HepG2 (cell line): ENCODE results near the gene PIEZO1. TPM values are rescaled to one million over a fixed set of nuclear protein-coding genes. Genes with fewer than 3 reads are reported as not detected.

Experiments
- ERF ChIP-seq: IDR thresholded peaks from 2 replicates; pipeline ENCODE4 v1.6.1; 2018; ENCODE audit warnings: missing biosample characterization, missing genetic modification reagents
- FOSL1 ChIP-seq: sonication (generic); formaldehyde crosslinking; IDR thresholded peaks from 2 replicates; pipeline ENCODE4 v1.9.0; 2021; ENCODE audit warnings: missing genetic modification reagents, borderline replicate concordance
- IRF1 ChIP-seq: sonication (generic); formaldehyde crosslinking; IDR thresholded peaks from 2 replicates; pipeline ENCODE4 v1.4.0; 2020; ENCODE audit warnings: low read depth, mild to moderate bottlenecking, missing genetic modification reagents
- KDM6A ChIP-seq: IDR thresholded peaks from 2 replicates; pipeline ENCODE4 v1.6.1; 2016; ENCODE audit warnings: low read depth
- LRRFIP1 ChIP-seq: sonication (generic); formaldehyde crosslinking; conservative IDR thresholded peaks from 2 replicates; pipeline ENCODE4 v1.4.0; 2020; ENCODE audit warnings: missing genetic modification reagents
- MAF1 ChIP-seq: sonication (generic); formaldehyde crosslinking; IDR thresholded peaks from 2 replicates; pipeline ENCODE4 v1.5.0; 2020; ENCODE audit warnings: missing genetic modification reagents, borderline replicate concordance
- MAFK ChIP-seq, 2 experiments: IDR thresholded peaks in 1 of 2; conservative IDR thresholded peaks in 1 of 2; 2 replicates each; pipeline ENCODE4 v1.6.1; 2011; ENCODE audit warnings: improper control_type of control experiment in 2 of 2, low read length in 2 of 2
- MEIS2 ChIP-seq: sonication (generic); formaldehyde crosslinking; IDR thresholded peaks from 2 replicates; pipeline ENCODE4 v1.9.0; 2021; ENCODE audit warnings: mild to moderate bottlenecking, missing genetic modification reagents
- MLLT10 ChIP-seq: sonication (generic); formaldehyde crosslinking; IDR thresholded peaks from 2 replicates; pipeline ENCODE4 v1.4.0; 2020; ENCODE audit warnings: missing genetic modification reagents
- MYNN ChIP-seq: sonication (generic); formaldehyde crosslinking; IDR thresholded peaks from 2 replicates; pipeline ENCODE4 v1.4.0; 2020; ENCODE audit warnings: mild to moderate bottlenecking, low read depth, missing genetic modification reagents
- NBN ChIP-seq: fragments of 450-650 bp; conservative IDR thresholded peaks from 2 replicates; pipeline ENCODE4 v1.6.1; 2017
- PAXIP1 ChIP-seq: sonication (generic); formaldehyde crosslinking; conservative IDR thresholded peaks from 2 replicates; pipeline ENCODE4 v1.4.0; 2020; ENCODE audit warnings: mild to moderate bottlenecking, missing genetic modification reagents, moderate library complexity
- POLR2A ChIP-seq, 2 experiments: IDR thresholded peaks; 2 replicates each; pipeline ENCODE4 v1.6.1; 2011; ENCODE audit warnings: low read depth in 2 of 2, low read length in 2 of 2, mild to moderate bottlenecking in 1 of 2, moderate library complexity in 1 of 2; ENCODE audit not compliant: insufficient read depth in 1 of 2
- RARA ChIP-seq: IDR thresholded peaks from 2 replicates; pipeline ENCODE4 v1.6.1; 2016; ENCODE audit warnings: missing genetic modification reagents, missing compliant biosample characterization
- SRSF9 ChIP-seq: fragments of 200-400 bp; formaldehyde crosslinking; IDR thresholded peaks from 2 replicates; pipeline ENCODE4 v1.6.1; 2018; ENCODE audit warnings: borderline replicate concordance, mild to moderate bottlenecking, low read depth, low read length; ENCODE audit not compliant: insufficient read depth, poor library complexity, severe bottlenecking
- TRIM22 ChIP-seq: fragments of 450-650 bp; IDR thresholded peaks from 2 replicates; pipeline ENCODE4 v1.6.1; 2017
- ZBTB38 ChIP-seq: sonication (generic); formaldehyde crosslinking; IDR thresholded peaks from 2 replicates; pipeline ENCODE4 v1.5.1; 2020; ENCODE audit warnings: mild to moderate bottlenecking, missing genetic modification reagents
- ZNF101 ChIP-seq: sonication (generic); formaldehyde crosslinking; IDR thresholded peaks from 2 replicates; pipeline ENCODE4 v1.4.0; 2020; ENCODE audit warnings: mild to moderate bottlenecking, low read depth, missing genetic modification reagents, borderline replicate concordance
- ZNF20 ChIP-seq: sonication (generic); formaldehyde crosslinking; IDR thresholded peaks from 2 replicates; pipeline ENCODE4 v1.4.0; 2020; ENCODE audit warnings: mild to moderate bottlenecking, moderate library complexity, missing genetic modification reagents
- ZNF333 ChIP-seq: sonication (generic); formaldehyde crosslinking; IDR thresholded peaks from 2 replicates; pipeline ENCODE4 v1.4.0; 2020; ENCODE audit warnings: mild to moderate bottlenecking, missing genetic modification reagents, borderline replicate concordance
- ZNF337 ChIP-seq: sonication (generic); formaldehyde crosslinking; IDR thresholded peaks from 2 replicates; pipeline ENCODE4 v1.5.1; 2020; ENCODE audit warnings: missing genetic modification reagents, low read depth, mild to moderate bottlenecking, borderline replicate concordance
- ZNF343 ChIP-seq: sonication (generic); formaldehyde crosslinking; IDR thresholded peaks from 2 replicates; pipeline ENCODE4 v1.4.0; 2020; ENCODE audit warnings: mild to moderate bottlenecking, missing genetic modification reagents
- ZNF776 ChIP-seq: sonication (generic); formaldehyde crosslinking; IDR thresholded peaks from 2 replicates; pipeline ENCODE4 v1.4.0; 2020; ENCODE audit warnings: mild to moderate bottlenecking, missing genetic modification reagents
- polyA plus RNA-seq, 8 experiments: library from polyadenylated mRNA; depleted of rRNA in 3 of 8; stranded (reverse) in 7 of 8; unstranded in 1 of 8; fragments of >200 nt; fragmentation: Illumina TruSeq in 4 of 8; extraction: Trizol in 4 of 8; gene quantifications; 2 replicates each; pipeline versions ENCODE4 v1.2.1 to v1.2.3, GENCODE V29; 2011 to 2016; ENCODE audit warnings: low read depth in 4 of 8, missing spikeins in 1 of 8, mixed read lengths in 1 of 8; ENCODE audit not compliant: insufficient read depth in 1 of 8
- total RNA-seq, 5 experiments: library from RNA; depleted of rRNA; stranded (reverse); fragments of >200 nt; fragmentation: Illumina TruSeq; extraction: Trizol; gene quantifications; 2 replicates each; pipeline ENCODE4 v1.2.3, GENCODE V29; 2016; ENCODE audit warnings: low read depth in 1 of 5

PIEZO1 gene
- total and polyA plus RNA-seq, 2 of the 13 experiments (the other 11 are each of a cell fraction or from before 2014, with no cell fraction given) = 67.9 to 85.0 TPM

DNA sequence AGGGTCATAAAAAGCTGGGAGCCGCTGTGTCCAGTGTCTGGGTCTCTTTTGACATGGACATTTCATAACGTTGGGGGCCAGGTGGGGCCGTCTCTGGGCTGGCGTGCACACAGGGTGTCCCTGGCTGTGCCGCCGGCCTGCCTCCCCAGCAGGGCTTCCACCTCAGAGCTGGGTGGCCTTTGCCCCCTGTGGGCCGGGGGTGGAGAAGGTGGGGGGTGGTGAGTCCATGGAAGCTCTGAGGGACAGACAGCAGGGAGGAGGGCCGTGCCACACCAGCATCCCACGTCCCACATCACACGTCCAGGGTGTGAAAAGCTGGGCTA, 97.8 kb downstream of the PIEZO1 start (continued):
- TF ChIP-seq MAFK (conservative IDR thresholded peaks at IDR 0.05 in 1 of 2, IDR thresholded peaks at IDR 0.05 in 1 of 2; ENCODE audit: low read length in 2 of 2) = no peak
- TF ChIP-seq SRSF9 = no peak
- no peak for TF ChIP-seq IRF1 (CRISPR knock-in tag)
- TF ChIP-seq ZNF20 (CRISPR knock-in tag) = no peak
- no peak for TF ChIP-seq ZNF333
- TF ChIP-seq FOSL1 (CRISPR knock-in tag) = no peak
- no peak for TF ChIP-seq RARA (CRISPR knock-in tag)
- no peak for TF ChIP-seq ERF (CRISPR knock-in tag)
- TF ChIP-seq MLLT10 (CRISPR knock-in tag) = no peak
- no peak for TF ChIP-seq ZNF343 (CRISPR knock-in tag)
- TF ChIP-seq LRRFIP1 = no peak
- no peak for TF ChIP-seq ZNF776 (CRISPR knock-in tag)
- no peak for TF ChIP-seq TRIM22
- no peak; the same call in 1 of the 2 replicates for TF ChIP-seq KDM6A (CRISPR knock-in tag)
- peak; percentile 79 for TF ChIP-seq PAXIP1 (CRISPR knock-in tag)
- TF ChIP-seq MAF1 = no peak
- TF ChIP-seq ZNF337 = no peak
- TF ChIP-seq MEIS2 (CRISPR knock-in tag) = no peak
- no peak for TF ChIP-seq NBN
- no peak for TF ChIP-seq POLR2A (IDR thresholded peaks at IDR 0.05; ENCODE audit: insufficient read depth in 1 of 2, low read depth in 2 of 2, low read length in 2 of 2)
- no peak for TF ChIP-seq MYNN (CRISPR knock-in tag)
- no peak for TF ChIP-seq ZBTB38 (CRISPR knock-in tag)
- no peak for TF ChIP-seq ZNF101 (CRISPR knock-in tag)
